Measurements from ENCODE around the gene GNG2.

The GNG2 gene

DNA sequence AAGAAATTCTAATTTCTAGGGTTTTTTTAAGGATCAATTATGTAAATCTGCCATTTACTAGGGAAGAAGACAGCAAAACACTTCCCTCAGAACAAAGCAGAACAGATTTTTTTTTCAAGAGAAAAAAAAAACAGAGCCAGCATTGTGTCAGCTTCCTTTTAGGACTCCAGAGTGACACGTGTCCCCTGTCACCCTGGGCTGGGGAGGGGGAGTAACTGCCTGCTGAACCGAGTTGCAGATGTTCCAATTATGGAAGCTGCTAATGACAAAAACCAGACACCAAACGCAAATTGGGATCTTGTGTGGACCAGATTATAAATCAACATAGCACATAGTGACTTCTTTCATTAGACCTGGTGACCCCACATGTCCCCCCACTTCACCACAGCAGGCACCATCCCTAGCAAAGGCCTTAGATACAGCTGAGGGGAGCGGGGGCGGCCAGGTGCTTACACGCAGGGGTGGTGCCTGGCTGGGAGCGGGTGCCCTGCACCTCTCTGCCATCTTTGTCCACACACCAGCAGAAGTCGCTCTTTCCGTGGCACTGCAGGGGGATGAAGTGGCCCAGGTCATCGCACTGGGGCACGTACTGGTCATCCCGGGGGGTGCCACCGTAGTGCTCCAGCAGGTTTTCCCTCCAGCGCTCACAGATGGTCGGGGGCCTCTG, 154.3 kb downstream of the GNG2 start:
- Histone ChIP-seq H3K9me3 (replicated peaks; ENCODE audit: insufficient read depth, low read length) (no peaks in the 10 kb centered on the region), H2AFZ (ENCODE audit: low read length) (no peak overlapping the region), H3K27ac (ENCODE audit: low read length) (no peak overlapping the region), H3K9me2 (replicated peaks; ENCODE audit: insufficient read depth, low read length) (no peaks in the 10 kb centered on the region), H3K9ac (ENCODE audit: low read length) (no peak overlapping the region), H3K27me3 (replicated peaks; ENCODE audit: insufficient read depth, low read length) (no peaks in the 10 kb centered on the region), H3K4me1 (ENCODE audit: low read length) (no peaks in the 10 kb centered on the region), H3K4me2 (ENCODE audit: low read depth, low read length) (no peak overlapping the region), H4K20me1 (ENCODE audit: insufficient read depth, low read length) (no peaks in the 10 kb centered on the region), H3K36me3 (replicated peaks; ENCODE audit: insufficient read depth, low read length) (no peaks in the 10 kb centered on the region), H3K4me3 (ENCODE audit: low read length) (no peak overlapping the region), H3K79me2 (ENCODE audit: low read length) (no peaks in the 10 kb centered on the region), H3F3A (ENCODE audit: insufficient read depth, low read length) (no peaks in the 10 kb centered on the region)
- no peak for DNase-seq
- no peak for TF ChIP-seq EZH2phosphoT487 (IDR thresholded peaks at IDR 0.05; ENCODE audit: low read length)
- TF ChIP-seq, protein P1, sequence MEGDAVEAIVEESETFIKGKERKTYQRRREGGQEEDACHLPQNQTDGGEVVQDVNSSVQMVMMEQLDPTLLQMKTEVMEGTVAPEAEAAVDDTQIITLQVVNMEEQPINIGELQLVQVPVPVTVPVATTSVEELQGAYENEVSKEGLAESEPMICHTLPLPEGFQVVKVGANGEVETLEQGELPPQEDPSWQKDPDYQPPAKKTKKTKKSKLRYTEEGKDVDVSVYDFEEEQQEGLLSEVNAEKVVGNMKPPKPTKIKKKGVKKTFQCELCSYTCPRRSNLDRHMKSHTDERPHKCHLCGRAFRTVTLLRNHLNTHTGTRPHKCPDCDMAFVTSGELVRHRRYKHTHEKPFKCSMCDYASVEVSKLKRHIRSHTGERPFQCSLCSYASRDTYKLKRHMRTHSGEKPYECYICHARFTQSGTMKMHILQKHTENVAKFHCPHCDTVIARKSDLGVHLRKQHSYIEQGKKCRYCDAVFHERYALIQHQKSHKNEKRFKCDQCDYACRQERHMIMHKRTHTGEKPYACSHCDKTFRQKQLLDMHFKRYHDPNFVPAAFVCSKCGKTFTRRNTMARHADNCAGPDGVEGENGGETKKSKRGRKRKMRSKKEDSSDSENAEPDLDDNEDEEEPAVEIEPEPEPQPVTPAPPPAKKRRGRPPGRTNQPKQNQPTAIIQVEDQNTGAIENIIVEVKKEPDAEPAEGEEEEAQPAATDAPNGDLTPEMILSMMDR (IDR thresholded peaks at IDR 0.05; ENCODE audit: low read length), result no peak
- no peak for TF ChIP-seq EZH2 (optimal IDR thresholded peaks at IDR 0.05; ENCODE audit: low read depth, low read length)

DNA sequence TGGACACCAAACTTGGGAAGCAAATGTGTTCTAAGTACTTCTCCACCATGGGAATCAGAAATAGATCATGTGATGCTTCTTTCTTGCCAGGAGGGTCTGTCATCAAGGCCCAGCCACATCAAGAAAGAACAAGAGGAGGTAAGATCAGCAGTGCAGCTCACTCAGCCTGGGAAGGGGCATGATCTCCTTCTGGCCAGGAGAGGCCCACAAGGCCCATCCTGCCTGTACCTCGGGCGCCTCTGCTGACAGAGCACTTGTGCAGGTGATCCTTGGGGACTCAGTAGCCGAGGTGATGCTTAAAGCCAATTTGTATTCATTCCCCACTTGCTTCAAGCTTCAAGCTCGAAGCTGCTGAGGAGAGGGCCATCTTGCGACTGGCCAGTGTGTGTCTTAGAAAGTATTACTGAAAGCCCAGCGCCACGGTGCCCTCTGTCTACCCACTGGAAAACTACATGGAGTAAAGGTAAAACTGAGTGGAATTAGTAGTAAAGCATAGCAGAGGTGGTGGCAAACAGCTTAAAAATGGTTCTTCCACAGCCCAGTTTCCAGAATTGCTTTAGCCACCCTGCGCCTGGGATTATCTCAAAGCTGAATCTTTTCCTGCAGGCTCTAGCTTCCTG, 155.1 kb downstream of the GNG2 start:
- no peaks in the 10 kb centered on the region for H3F3A ChIP-seq (ENCODE audit: insufficient read depth, low read length)
- no peak overlapping the region for H3K27ac ChIP-seq (ENCODE audit: low read length)
- H3K9me3 ChIP-seq (replicated peaks; ENCODE audit: insufficient read depth, low read length), result no peaks in the 10 kb centered on the region
- DNase-seq, result no peak
- no peak overlapping the region for H3K4me3 ChIP-seq (ENCODE audit: low read length)
- no peaks in the 10 kb centered on the region for H3K27me3 ChIP-seq (replicated peaks; ENCODE audit: insufficient read depth, low read length)
- no peaks in the 10 kb centered on the region for H3K36me3 ChIP-seq (replicated peaks; ENCODE audit: insufficient read depth, low read length)
- H3K4me2 ChIP-seq (ENCODE audit: low read depth, low read length), result no peak overlapping the region
- H3K79me2 ChIP-seq (ENCODE audit: low read length), result no peaks in the 10 kb centered on the region
- no peaks in the 10 kb centered on the region for H3K9me2 ChIP-seq (replicated peaks; ENCODE audit: insufficient read depth, low read length)
- no peak overlapping the region for H2AFZ ChIP-seq (ENCODE audit: low read length)
- H3K9ac ChIP-seq (ENCODE audit: low read length), result no peak overlapping the region
- H3K4me1 ChIP-seq (ENCODE audit: low read length), result no peaks in the 10 kb centered on the region
- TF ChIP-seq, protein P1 (IDR thresholded peaks at IDR 0.05; ENCODE audit: low read length), result no peak
- no peak for TF ChIP-seq EZH2 (optimal IDR thresholded peaks at IDR 0.05; ENCODE audit: low read depth, low read length)
- no peak for TF ChIP-seq EZH2phosphoT487 (IDR thresholded peaks at IDR 0.05; ENCODE audit: low read length)
- H4K20me1 ChIP-seq (ENCODE audit: insufficient read depth, low read length), result no peaks in the 10 kb centered on the region

- no peaks in the 10 kb centered on the region for H3K79me2 ChIP-seq (ENCODE audit: low read length)
- DNase-seq, result no peak
Measured at GRCh38 chr14:52018252-52018651, 157.8 kb downstream of the GNG2 start.

More at GRCh38 chr14:52018252-52018651, 157.8 kb downstream of the GNG2 start:
- Histone ChIP-seq H3K9ac (ENCODE audit: low read length) (no peak overlapping the region), H3F3A (ENCODE audit: insufficient read depth, low read length) (no peaks in the 10 kb centered on the region), H3K9me2 (replicated peaks; ENCODE audit: insufficient read depth, low read length) (no peaks in the 10 kb centered on the region), H3K27me3 (replicated peaks; ENCODE audit: insufficient read depth, low read length) (no peaks in the 10 kb centered on the region), H3K36me3 (replicated peaks; ENCODE audit: insufficient read depth, low read length) (no peaks in the 10 kb centered on the region), H2AFZ (ENCODE audit: low read length) (no peak overlapping the region), H3K9me3 (replicated peaks; ENCODE audit: insufficient read depth, low read length) (no peaks in the 10 kb centered on the region), H3K4me1 (ENCODE audit: low read length) (no peaks in the 10 kb centered on the region), H4K20me1 (ENCODE audit: insufficient read depth, low read length) (no peaks in the 10 kb centered on the region), H3K4me2 (ENCODE audit: low read depth, low read length) (no peak overlapping the region), H3K4me3 (ENCODE audit: low read length) (no peak overlapping the region), H3K27ac (ENCODE audit: low read length) (no peak overlapping the region)
- TF ChIP-seq EZH2 (optimal IDR thresholded peaks at IDR 0.05; ENCODE audit: low read depth, low read length) (no peak), EZH2phosphoT487 (IDR thresholded peaks at IDR 0.05; ENCODE audit: low read length) (no peak)
- TF ChIP-seq, protein P1 (IDR thresholded peaks at IDR 0.05; ENCODE audit: low read length), result no peak

Measured in MM.1S (cell line).